DND-41 (cell line): ENCODE data around the gene SPATS2L.

Experiments used
- ATAC-seq: fragments of 200-7000 bp; cut with Tn5 transposase; 3 replicates; pipeline ENCODE4 v1.9.1; 2021; ENCODE audit warnings: low read depth; ENCODE audit not compliant: insufficient read depth
- DNase-seq: peaks from one replicate; pipeline ENCODE4 v3.0.0-alpha.2; 2020
- H2AFZ ChIP-seq: 2 replicates; pipeline ENCODE4 v1.6.0; 2012; ENCODE audit warnings: low read depth, low read length
- H3K27ac ChIP-seq: 2 replicates; pipeline ENCODE4 v1.5.1; 2012; ENCODE audit warnings: low read length, inconsistent platforms
- H3K27me3 ChIP-seq: fragments of 200-600 bp; sonication (generic); 2 replicates; pipeline ENCODE4 v1.6.0; 2012; ENCODE audit warnings: low read length, mild to moderate bottlenecking, inconsistent platforms; ENCODE audit not compliant: insufficient read depth, poor library complexity
- H3K36me3 ChIP-seq: 2 replicates; pipeline ENCODE4 v1.5.1; 2012; ENCODE audit warnings: low read length, inconsistent platforms; ENCODE audit not compliant: insufficient read depth
- H3K4me1 ChIP-seq: 2 replicates; pipeline ENCODE4 v1.5.1; 2012; ENCODE audit warnings: mild to moderate bottlenecking, low read length; ENCODE audit not compliant: insufficient read depth
- H3K4me2 ChIP-seq: 2 replicates; pipeline ENCODE4 v1.6.0; 2012; ENCODE audit warnings: mild to moderate bottlenecking, moderate library complexity, low read length, inconsistent platforms; ENCODE audit not compliant: insufficient read depth
- H3K4me3 ChIP-seq, 2 experiments: fragments of 200-600 bp in 1 of 2; shearing (Covaris generic) in 1 of 2; 2 replicates each; pipeline ENCODE4 v1.5.1; 2012 to 2016; ENCODE audit warnings: inconsistent platforms in 2 of 2, low read length in 2 of 2, mild to moderate bottlenecking in 2 of 2, low read depth in 1 of 2, moderate library complexity in 1 of 2
- H3K79me2 ChIP-seq: 2 replicates; pipeline ENCODE4 v1.6.0; 2012; ENCODE audit warnings: low read length, inconsistent platforms; ENCODE audit not compliant: insufficient read depth
- H3K9ac ChIP-seq: 2 replicates; pipeline ENCODE4 v1.6.0; 2012; ENCODE audit warnings: low read depth, mild to moderate bottlenecking, inconsistent platforms, low read length, moderate library complexity
- H3K9me3 ChIP-seq: 2 replicates; pipeline ENCODE4 v1.5.1; 2012; ENCODE audit warnings: low read length, moderate library complexity, mild to moderate bottlenecking, inconsistent platforms; ENCODE audit not compliant: insufficient read depth, severe bottlenecking
- H4K20me1 ChIP-seq: 2 replicates; pipeline ENCODE4 v1.6.0; 2012; ENCODE audit warnings: low read length; ENCODE audit not compliant: insufficient read depth
- CTCF ChIP-seq: IDR thresholded peaks from 2 replicates; pipeline ENCODE4 v1.5.1; 2012; ENCODE audit warnings: borderline replicate concordance, low read length, moderate library complexity, mild to moderate bottlenecking; ENCODE audit not compliant: poor library complexity, severe bottlenecking; ENCODE audit errors: extremely low read depth
- EZH2 ChIP-seq: IDR thresholded peaks from 3 replicates; pipeline ENCODE4 v1.6.1; 2012; ENCODE audit warnings: borderline replicate concordance, low read depth, mild to moderate bottlenecking, moderate library complexity, low read length, inconsistent platforms; ENCODE audit not compliant: severe bottlenecking

The SPATS2L gene

GRCh38 chr2:200394045-200394444 is 87.6 kb downstream of the SPATS2L start:
- Histone ChIP-seq H3K27me3 (peaks cover 3% of the 10 kb centered on the region), H3K36me3 (no peaks in the 10 kb centered on the region), H2AFZ (no peak overlapping the region), H3K4me1 (no peaks in the 10 kb centered on the region), H3K79me2 (no peaks in the 10 kb centered on the region), H3K4me2 (no peak overlapping the region), H3K4me3 (no peak overlapping the region), H3K9me3 (no peaks in the 10 kb centered on the region), H4K20me1 (no peaks in the 10 kb centered on the region), H3K27ac (no peak overlapping the region), H3K9ac (no peak overlapping the region)
- DNase-seq (no peak), ATAC-seq (no peak)
- TF ChIP-seq CTCF (no peak), EZH2 (no peak)

- Histone ChIP-seq H2AFZ (no peak overlapping the region), H3K27ac (no peak overlapping the region), H3K9me3 (no peaks in the 10 kb centered on the region), H3K4me1 (no peaks in the 10 kb centered on the region), H3K4me2 (no peak overlapping the region), H3K36me3 (no peaks in the 10 kb centered on the region), H3K4me3 (no peak overlapping the region), H3K9ac (no peak overlapping the region), H3K27me3 (peaks cover 10% of the 10 kb centered on the region), H4K20me1 (no peaks in the 10 kb centered on the region), H3K79me2 (no peaks in the 10 kb centered on the region)
- no peak for ATAC-seq
- no peak for DNase-seq
- TF ChIP-seq EZH2 (no peak), CTCF (no peak)
Observed at GRCh38 chr2:200396781-200397242, 90.3 kb downstream of the SPATS2L start.

GRCh38 chr2:200397785-200398184 is 91.3 kb downstream of the SPATS2L start:
- H3K4me3 ChIP-seq = no peak overlapping the region
- no peak overlapping the region for H3K27ac ChIP-seq
- no peak overlapping the region for H2AFZ ChIP-seq
- H3K36me3 ChIP-seq = no peaks in the 10 kb centered on the region
- H3K79me2 ChIP-seq = no peaks in the 10 kb centered on the region
- no peak overlapping the region for H3K4me2 ChIP-seq
- ATAC-seq (no peak), DNase-seq (no peak)
- H3K27me3 ChIP-seq = peaks cover 10% of the 10 kb centered on the region
- no peaks in the 10 kb centered on the region for H3K9me3 ChIP-seq
- no peaks in the 10 kb centered on the region for H4K20me1 ChIP-seq
- TF ChIP-seq EZH2 (no peak), CTCF (no peak)
- no peaks in the 10 kb centered on the region for H3K4me1 ChIP-seq
- no peak overlapping the region for H3K9ac ChIP-seq

GRCh38 chr2:200399046-200399445 is 92.6 kb downstream of the SPATS2L start:
- ATAC-seq (no peak), DNase-seq (no peak)
- no peaks in the 10 kb centered on the region for H4K20me1 ChIP-seq
- no peak overlapping the region for H3K4me3 ChIP-seq
- H3K9me3 ChIP-seq = no peaks in the 10 kb centered on the region
- H3K79me2 ChIP-seq = no peaks in the 10 kb centered on the region
- H3K27me3 ChIP-seq = peaks cover 15% of the 10 kb centered on the region
- no peaks in the 10 kb centered on the region for H3K4me1 ChIP-seq
- H3K27ac ChIP-seq = no peak overlapping the region
- no peak overlapping the region for H3K9ac ChIP-seq
- no peak overlapping the region for H2AFZ ChIP-seq
- no peak overlapping the region for H3K4me2 ChIP-seq
- H3K36me3 ChIP-seq = no peaks in the 10 kb centered on the region
- TF ChIP-seq EZH2 (no peak), CTCF (no peak)
